Stimulated activated CD4-positive, alpha-beta T cell treated with anti-CD3 and anti-CD28 coated beads, Interleukin-2, amount 100 ng/mL, for 48 hours (primary cell): ENCODE data around the gene PIGB.
"Not testable (repeated sequence)": the region's sequence is repeated elsewhere in the genome, so short reads cannot be mapped to it uniquely, and the experiment has no call there.

Experiments used
- DNase-seq, 2 donors: peaks; one replicate each; pipeline ENCODE4 v3.0.0-alpha.2; 2020

PIGB gene

GRCh38 chr15:55318588-55319494, at the start of gene PIGB, which contains the start of gene PIGBOS1:
TSS of gene PIGB (plus strand) at chr15:55319222. CDS start at chr15:55319251, 29 bp downstream.
TSS of gene PIGBOS1 (minus strand) at chr15:55319123. CDS start at chr15:55317792, 1,331 bp downstream.
- peak; percentile 68 to 69 for DNase-seq

GRCh38 chr15:55270291-55270690, 48.7 kb upstream of the PIGB start:
- DNase-seq = no peak

- DNase-seq = no peak
These were observed 42.7 kb upstream of the PIGB start for GRCh38 chr15:55276324-55276723.

- peak in 1 of 2 donors; percentile 48 for DNase-seq
These were observed 41.9 kb upstream of the PIGB start for GRCh38 chr15:55277116-55277564.

GRCh38 chr15:55277715-55278114, 41.3 kb upstream of the PIGB start:
- no peak for DNase-seq

- DNase-seq = no peak
These were observed 39.8 kb upstream of the PIGB start for GRCh38 chr15:55279100-55279745.

- DNase-seq = peak in 1 of 2 donors; percentile 54
These were observed 39.2 kb upstream of the PIGB start for GRCh38 chr15:55279746-55280351.

GRCh38 chr15:55280589-55280988, 38.4 kb upstream of the PIGB start:
- not testable (repeated sequence) for DNase-seq

GRCh38 chr15:55281517-55282228, 37.3 kb upstream of the PIGB start:
- no peak for DNase-seq

- DNase-seq = no peak
These were observed 36.7 kb upstream of the PIGB start for GRCh38 chr15:55282284-55282833.

GRCh38 chr15:55283379-55284147, 35.5 kb upstream of the PIGB start:
- DNase-seq = no peak

- DNase-seq = no peak
These were observed 34.6 kb upstream of the PIGB start for GRCh38 chr15:55284426-55284825.

GRCh38 chr15:55286442-55287189, 32.4 kb upstream of the PIGB start:
- DNase-seq = not testable (repeated sequence)

GRCh38 chr15:55288006-55288717, 30.9 kb upstream of the PIGB start:
- no peak for DNase-seq

- no peak for DNase-seq
These were observed 29.8 kb upstream of the PIGB start for GRCh38 chr15:55289011-55289745.

GRCh38 chr15:55289746-55290527, 29.1 kb upstream of the PIGB start, which contains the start of gene RAB27A:
TSS of gene RAB27A (minus strand) at chr15:55289813. CDS start at chr15:55234934, 54,879 bp downstream.
- DNase-seq = peak; percentile 71 to 75

GRCh38 chr15:55290528-55291057, 28.4 kb upstream of the PIGB start:
- peak; percentile 78 to 80 for DNase-seq

- no peak for DNase-seq
These were observed 21.7 kb upstream of the PIGB start for GRCh38 chr15:55297315-55297714.
